NAMALWA (cell line): Measurements from ENCODE around the gene APOA1.
"Not testable (repeated sequence)": the region's sequence is repeated elsewhere in the genome, so short reads cannot be mapped to it uniquely, and the experiment has no call there.

Experiments
- DNase-seq: peaks from one replicate; pipeline ENCODE4 v3.0.0-alpha.2; 2015; ENCODE audit warnings: low spot score

The APOA1 gene

GRCh38 chr11:116813781-116814471 is 23.5 kb downstream of the APOA1 start:
- DNase-seq = no peak

GRCh38 chr11:116813170-116813569 is 24.3 kb downstream of the APOA1 start:
- no peak for DNase-seq

GRCh38 chr11:116812109-116812508 is 25.3 kb downstream of the APOA1 start:
- no peak for DNase-seq

GRCh38 chr11:116811194-116811593 is 26.2 kb downstream of the APOA1 start:
- no peak for DNase-seq

GRCh38 chr11:116808262-116809175 is 28.9 kb downstream of the APOA1 start:
- DNase-seq = no peak

GRCh38 chr11:116807601-116808261 is 29.7 kb downstream of the APOA1 start:
- no peak for DNase-seq

GRCh38 chr11:116804001-116804400 is 33.4 kb downstream of the APOA1 start:
- no peak for DNase-seq

- DNase-seq = not testable (repeated sequence)
Measured at GRCh38 chr11:116801662-116802061, 35.8 kb downstream of the APOA1 start.

- no peak for DNase-seq
Measured at GRCh38 chr11:116800610-116801009, 36.8 kb downstream of the APOA1 start.

- DNase-seq = no peak
Measured at GRCh38 chr11:116798368-116798767, 39.1 kb downstream of the APOA1 start.

- DNase-seq = no peak
Measured at GRCh38 chr11:116797816-116798215, 39.6 kb downstream of the APOA1 start.

- no peak for DNase-seq
Measured at GRCh38 chr11:116796548-116796947, 40.9 kb downstream of the APOA1 start.

GRCh38 chr11:116794851-116795250 is 42.6 kb downstream of the APOA1 start:
- no peak for DNase-seq

GRCh38 chr11:116793772-116794097 is 43.7 kb downstream of the APOA1 start:
- no peak for DNase-seq

- peak; percentile 50 for DNase-seq
Measured at GRCh38 chr11:116792869-116793771, 44.3 kb downstream of the APOA1 start.

- no peak for DNase-seq
Measured at GRCh38 chr11:116792144-116792868, 45.1 kb downstream of the APOA1 start.

- no peak for DNase-seq
Measured at GRCh38 chr11:116791813-116792143, 45.6 kb downstream of the APOA1 start, which contains the start of gene APOA5. Gene APOA5, minus strand, starts transcription at chr11:116791879. Its CDS starts 19 bp downstream, at chr11:116791860.

- peak; percentile 68 for DNase-seq
Measured at GRCh38 chr11:116791002-116791812, 46.2 kb downstream of the APOA1 start.

GRCh38 chr11:116790167-116791001 is 47.0 kb downstream of the APOA1 start:
- no peak for DNase-seq
